PC-9 (cell line): Measurements from ENCODE around the gene UBL4A. TPM values are rescaled to one million over a fixed set of nuclear protein-coding genes. Genes with fewer than 3 reads are reported as not detected.
"Not testable (repeated sequence)": the region's sequence is repeated elsewhere in the genome, so short reads cannot be mapped to it uniquely, and the experiment has no call there.

Experiments
- BruUV-seq: library from RNA; stranded (reverse); fragments of 400-500 nt; replicated peaks from 2 replicates; lab custom pipeline; 2021; lab: Mats Ljungman, UMichigan
- CTCF ChIA-PET: fragments of 300-600 bp; sonication (Branson Sonifier 250); formaldehyde crosslinking; loops from one replicate; lab custom pipeline; 2022; ENCODE audit warnings: antibody characterized with exemption; lab: Charles Lee
- POLR2A ChIA-PET: fragments of 300-600 bp; sonication (Branson Sonifier 250); formaldehyde crosslinking; loops from one replicate; lab custom pipeline; 2022; ENCODE audit warnings: antibody characterized with exemption; ENCODE audit not compliant: unreplicated experiment; lab: Charles Lee
- DNase-seq, 2 experiments: peaks; one replicate each; pipeline versions ENCODE4 v3.0.0 to v3.0.0-alpha.2; 2015 to 2022; ENCODE audit warnings: mixed read lengths in 1 of 2
- H2AFZ ChIP-seq: fragments of 200-600 bp; sonication (generic); 2 replicates; pipeline ENCODE4 v1.8.1; 2017; ENCODE audit warnings: antibody characterized with exemption
- H3F3A ChIP-seq: fragments of 200-600 bp; sonication (generic); 2 replicates; pipeline ENCODE4 v1.8.1; 2017; ENCODE audit warnings: antibody characterized with exemption, mild to moderate bottlenecking, low read depth; ENCODE audit not compliant: insufficient read depth
- H3K27ac ChIP-seq: fragments of 200-600 bp; sonication (generic); 2 replicates; pipeline ENCODE4 v1.6.1; 2016; ENCODE audit warnings: mixed run types
- H3K27me3 ChIP-seq: fragments of 200-600 bp; sonication (generic); 2 replicates; pipeline ENCODE4 v1.6.1; 2016; ENCODE audit warnings: low read depth, mixed run types; ENCODE audit not compliant: insufficient read depth
- H3K36me3 ChIP-seq: fragments of 200-600 bp; sonication (generic); 2 replicates; pipeline ENCODE4 v1.6.1; 2016; ENCODE audit warnings: low read depth, mixed run types
- H3K4me1 ChIP-seq: fragments of 200-600 bp; sonication (generic); replicated peaks from 2 replicates; pipeline ENCODE4 v1.6.1; 2016; ENCODE audit warnings: mixed run types; ENCODE audit not compliant: insufficient read depth
- H3K4me2 ChIP-seq: fragments of 200-600 bp; sonication (generic); 2 replicates; pipeline ENCODE4 v1.6.1; 2017; ENCODE audit warnings: mixed run types
- H3K4me3 ChIP-seq: fragments of 200-600 bp; sonication (generic); 2 replicates; pipeline ENCODE4 v1.6.1; 2016; ENCODE audit warnings: mixed run types
- H3K79me2 ChIP-seq: fragments of 200-600 bp; sonication (generic); 2 replicates; pipeline ENCODE4 v1.6.1; 2017; ENCODE audit warnings: low read depth, mixed run types
- H3K9me2 ChIP-seq: fragments of 200-600 bp; sonication (generic); 2 replicates; pipeline ENCODE4 v1.8.1; 2017; ENCODE audit warnings: mild to moderate bottlenecking; ENCODE audit not compliant: insufficient read depth
- H3K9me3 ChIP-seq: fragments of 200-600 bp; sonication (generic); 2 replicates; pipeline ENCODE4 v1.8.1; 2016; ENCODE audit warnings: low read depth; ENCODE audit not compliant: insufficient read depth
- H4K20me1 ChIP-seq: fragments of 200-600 bp; sonication (generic); 2 replicates; pipeline ENCODE4 v1.8.1; 2017; ENCODE audit not compliant: insufficient read depth
- EZH2 ChIP-seq: fragments of 200-600 bp; sonication (generic); IDR thresholded peaks from 2 replicates; pipeline ENCODE4 v1.8.0; 2017; ENCODE audit warnings: antibody characterized with exemption, low read depth
- intact Hi-C: fragments of 100-400 bp; cut with micrococcal nuclease; formaldehyde crosslinking; loops from one replicate; pipeline ENCODE4 v1.10.0; 2022; ENCODE audit not compliant: unreplicated experiment
- total RNA-seq: library from RNA; stranded (reverse); gene quantifications from 2 replicates; pipeline ENCODE4 v1.2.3, GENCODE V29; 2021
- TF ChIP-seq, protein P1 (sequence below): fragments of 200-600 bp; sonication (generic); conservative IDR thresholded peaks from 2 replicates; pipeline ENCODE4 v1.6.1; 2017; ENCODE audit warnings: mixed run types, antibody characterized with exemption, mild to moderate bottlenecking, moderate library complexity

UBL4A gene
- total RNA-seq, 1 experiment from 2014 or later = 80.7 TPM

DNA sequence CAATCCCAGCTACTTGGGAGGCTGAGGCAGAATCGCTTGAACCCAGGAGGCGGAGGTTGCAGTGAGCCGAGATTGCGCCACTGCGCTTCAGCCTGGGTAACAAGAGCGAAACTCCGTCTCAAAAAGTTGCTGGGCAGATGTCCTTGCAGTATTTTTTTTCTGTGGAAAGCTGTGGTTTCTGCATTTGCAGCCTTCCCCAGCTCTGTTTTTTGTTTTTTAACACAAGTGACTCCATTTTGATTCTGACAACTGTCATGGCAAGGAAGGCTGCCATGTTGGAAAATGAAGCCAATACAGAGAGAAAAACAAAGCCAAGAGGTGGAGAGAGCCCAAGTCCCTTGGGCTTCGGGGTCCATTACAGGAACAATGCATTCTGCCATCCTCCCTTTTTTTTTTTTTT lies 15.7 kb upstream of the UBL4A start:
- intact Hi-C loops = no loop called here
- no peaks in the 10 kb centered on the region for H3K27me3 ChIP-seq
- no peak overlapping the region for H2AFZ ChIP-seq
- no TSS peak for BruUV-seq
- H3K27ac ChIP-seq = no peak overlapping the region
- H3K4me1 ChIP-seq = peaks cover 14% of the 10 kb centered on the region
- no peaks in the 10 kb centered on the region for H4K20me1 ChIP-seq
- H3K36me3 ChIP-seq = no peaks in the 10 kb centered on the region
- H3K9me2 ChIP-seq = no peaks in the 10 kb centered on the region
- no peaks in the 10 kb centered on the region for H3K79me2 ChIP-seq
- H3K9me3 ChIP-seq = no peaks in the 10 kb centered on the region
- TF ChIP-seq EZH2 = no peak
- TF ChIP-seq, protein P1, sequence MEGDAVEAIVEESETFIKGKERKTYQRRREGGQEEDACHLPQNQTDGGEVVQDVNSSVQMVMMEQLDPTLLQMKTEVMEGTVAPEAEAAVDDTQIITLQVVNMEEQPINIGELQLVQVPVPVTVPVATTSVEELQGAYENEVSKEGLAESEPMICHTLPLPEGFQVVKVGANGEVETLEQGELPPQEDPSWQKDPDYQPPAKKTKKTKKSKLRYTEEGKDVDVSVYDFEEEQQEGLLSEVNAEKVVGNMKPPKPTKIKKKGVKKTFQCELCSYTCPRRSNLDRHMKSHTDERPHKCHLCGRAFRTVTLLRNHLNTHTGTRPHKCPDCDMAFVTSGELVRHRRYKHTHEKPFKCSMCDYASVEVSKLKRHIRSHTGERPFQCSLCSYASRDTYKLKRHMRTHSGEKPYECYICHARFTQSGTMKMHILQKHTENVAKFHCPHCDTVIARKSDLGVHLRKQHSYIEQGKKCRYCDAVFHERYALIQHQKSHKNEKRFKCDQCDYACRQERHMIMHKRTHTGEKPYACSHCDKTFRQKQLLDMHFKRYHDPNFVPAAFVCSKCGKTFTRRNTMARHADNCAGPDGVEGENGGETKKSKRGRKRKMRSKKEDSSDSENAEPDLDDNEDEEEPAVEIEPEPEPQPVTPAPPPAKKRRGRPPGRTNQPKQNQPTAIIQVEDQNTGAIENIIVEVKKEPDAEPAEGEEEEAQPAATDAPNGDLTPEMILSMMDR = no peak
- POLR2A ChIA-PET = interaction anchor here (0.7 kb wide), 1 partner anchor 20 kb away, joined by 6 read pairs; no protein-coding TSS in a partner anchor
- no peak overlapping the region for H3K4me3 ChIP-seq
- CTCF ChIA-PET = no interaction called here
- no peak overlapping the region for H3K4me2 ChIP-seq
- H3F3A ChIP-seq = peaks cover 14% of the 10 kb centered on the region; the same call in 1 of the 2 replicates
- DNase-seq = no peak

- DNase-seq, H3K9me3 ChIP-seq, H3K79me2 ChIP-seq, BruUV-seq, CTCF ChIA-PET, H3K4me3 ChIP-seq, H3K9me2 ChIP-seq, H3K36me3 ChIP-seq, intact Hi-C loops, H3K4me2 ChIP-seq, H2AFZ ChIP-seq, H4K20me1 ChIP-seq, POLR2A ChIA-PET, H3K27me3 ChIP-seq, H3K27ac ChIP-seq: not testable (repeated sequence)
- Histone ChIP-seq H3F3A (peaks cover 14% of the 10 kb centered on the region; the same call in 1 of the 2 replicates), H3K4me1 (peaks cover 13% of the 10 kb centered on the region)
These were observed 15.0 kb upstream of the UBL4A start for GRCh38 chrX:154501423-154501822.

DNA sequence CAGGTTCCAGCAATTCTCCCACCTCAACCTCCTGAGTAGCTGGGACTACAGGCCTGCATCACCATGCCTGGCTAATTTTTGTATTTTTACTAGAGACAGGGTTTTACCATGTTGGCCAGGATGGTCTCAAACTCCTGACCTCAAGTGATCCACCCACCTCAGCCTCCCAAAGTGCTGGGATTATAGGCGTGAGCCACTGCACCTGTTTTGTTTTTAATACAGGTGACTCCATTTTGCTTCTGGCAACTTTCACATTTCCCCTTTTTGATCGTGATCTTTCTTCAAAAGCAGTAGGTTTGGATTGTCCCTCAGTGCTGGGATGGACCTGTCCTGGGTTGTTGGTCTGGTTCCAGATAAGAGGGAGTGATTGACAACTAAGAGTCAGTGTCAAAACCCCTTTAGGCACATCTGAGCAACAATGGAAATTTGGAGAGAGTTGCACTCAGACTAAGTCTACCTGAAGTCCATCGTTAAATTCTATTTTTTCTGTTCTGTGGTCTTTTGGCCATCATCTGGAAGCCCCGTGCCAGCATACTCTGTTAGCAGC lies 10.2 kb upstream of the UBL4A start:
- H3K79me2 ChIP-seq, H3K27ac ChIP-seq, H2AFZ ChIP-seq, H4K20me1 ChIP-seq, H3K27me3 ChIP-seq, H3K9me3 ChIP-seq, intact Hi-C loops, POLR2A ChIA-PET, H3F3A ChIP-seq, H3K4me1 ChIP-seq, DNase-seq, H3K4me2 ChIP-seq, H3K9me2 ChIP-seq, BruUV-seq, H3K36me3 ChIP-seq, H3K4me3 ChIP-seq: not testable (repeated sequence)
- CTCF ChIA-PET = interaction anchor here (0.7 kb wide), 1 partner anchor 25 kb away, joined by 5 read pairs; no protein-coding TSS in a partner anchor

DNA sequence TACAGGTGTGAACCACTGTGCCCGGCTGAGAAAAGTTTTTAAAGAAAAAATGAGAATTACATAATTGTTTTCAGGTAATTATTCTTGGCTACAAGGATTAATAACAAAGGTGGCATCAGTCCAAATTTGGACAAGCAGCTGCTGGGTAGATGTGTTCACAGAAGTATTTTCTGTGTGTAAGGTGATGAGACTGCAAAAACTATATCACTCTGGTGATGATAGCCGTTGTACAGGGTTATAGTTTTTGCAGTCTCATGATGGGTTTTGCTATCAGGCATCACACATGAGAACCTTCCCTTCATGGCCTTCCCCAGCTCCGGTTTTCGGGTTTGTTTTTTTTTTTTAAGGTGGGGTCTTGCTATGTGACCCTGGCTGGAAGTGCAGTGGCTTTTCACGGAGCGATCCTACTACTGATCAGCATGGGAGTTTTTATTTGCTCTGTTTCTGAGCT lies 9.1 kb upstream of the UBL4A start:
- H3F3A ChIP-seq = 0 out of 2 replicates have a peak, but pooled peaks cover 3% of the 10 kb centered on the region
- TF ChIP-seq, protein P1 = no peak
- no peak for TF ChIP-seq EZH2
- no TSS peak for BruUV-seq
- no peak overlapping the region for H2AFZ ChIP-seq
- H3K4me1 ChIP-seq = 0 out of 2 replicates have a peak, but pooled peaks cover 4% of the 10 kb centered on the region
- no peaks in the 10 kb centered on the region for H4K20me1 ChIP-seq
- no peak for DNase-seq
- ChIA-PET POLR2A (no interaction called here), CTCF (no interaction called here)
- H3K9me3 ChIP-seq = no peaks in the 10 kb centered on the region
- no peaks in the 10 kb centered on the region for H3K27me3 ChIP-seq
- no peak overlapping the region for H3K4me3 ChIP-seq
- H3K4me2 ChIP-seq = no peak overlapping the region
- no peaks in the 10 kb centered on the region for H3K9me2 ChIP-seq
- no peak overlapping the region for H3K27ac ChIP-seq
- no peaks in the 10 kb centered on the region for H3K36me3 ChIP-seq
- no peaks in the 10 kb centered on the region for H3K79me2 ChIP-seq
- intact Hi-C loops = no loop called here
